ENCODE data around the gene PRSS16. TPM values are rescaled to one million over a fixed set of nuclear protein-coding genes. Genes with fewer than 3 reads are reported as not detected.

Gene PRSS16
- total RNA-seq, 1 donor: not detected

DNA sequence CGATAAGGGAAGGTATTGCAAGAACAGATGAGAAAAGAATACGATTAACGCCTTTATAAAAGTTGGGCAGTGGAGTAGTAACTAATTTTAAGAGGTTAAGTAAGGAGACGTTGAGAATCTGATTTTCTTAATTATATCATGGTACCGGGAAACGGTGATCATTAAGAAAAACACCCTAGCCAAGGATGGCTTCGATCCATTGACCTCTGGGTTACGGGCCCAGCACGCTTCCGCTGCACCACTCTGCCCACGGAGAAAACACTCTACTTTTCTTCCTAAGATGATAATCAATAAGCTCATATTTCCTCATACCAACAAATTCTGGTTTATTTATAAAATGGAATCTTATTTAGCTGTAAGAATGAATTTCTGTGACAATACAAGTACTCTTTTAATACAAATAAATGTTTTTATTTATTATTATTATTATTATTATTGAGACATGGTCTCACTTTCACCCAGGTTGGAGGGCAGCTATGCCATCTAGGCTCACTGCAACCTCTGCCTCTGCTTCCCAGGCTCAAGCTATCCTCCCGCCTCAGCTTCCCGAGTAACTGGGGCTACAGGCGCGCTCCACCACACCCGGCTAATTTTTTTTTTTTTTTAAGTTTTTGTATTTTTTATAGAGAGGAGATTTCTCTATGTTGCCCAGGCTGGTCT is 56.2 kb downstream of the PRSS16 start:
- DNase-seq (ENCODE audit: low read depth): no peak
- no peak overlapping the region for H3K4me3 ChIP-seq (ENCODE audit: low read depth, low read length)
- TF ChIP-seq, protein P1, sequence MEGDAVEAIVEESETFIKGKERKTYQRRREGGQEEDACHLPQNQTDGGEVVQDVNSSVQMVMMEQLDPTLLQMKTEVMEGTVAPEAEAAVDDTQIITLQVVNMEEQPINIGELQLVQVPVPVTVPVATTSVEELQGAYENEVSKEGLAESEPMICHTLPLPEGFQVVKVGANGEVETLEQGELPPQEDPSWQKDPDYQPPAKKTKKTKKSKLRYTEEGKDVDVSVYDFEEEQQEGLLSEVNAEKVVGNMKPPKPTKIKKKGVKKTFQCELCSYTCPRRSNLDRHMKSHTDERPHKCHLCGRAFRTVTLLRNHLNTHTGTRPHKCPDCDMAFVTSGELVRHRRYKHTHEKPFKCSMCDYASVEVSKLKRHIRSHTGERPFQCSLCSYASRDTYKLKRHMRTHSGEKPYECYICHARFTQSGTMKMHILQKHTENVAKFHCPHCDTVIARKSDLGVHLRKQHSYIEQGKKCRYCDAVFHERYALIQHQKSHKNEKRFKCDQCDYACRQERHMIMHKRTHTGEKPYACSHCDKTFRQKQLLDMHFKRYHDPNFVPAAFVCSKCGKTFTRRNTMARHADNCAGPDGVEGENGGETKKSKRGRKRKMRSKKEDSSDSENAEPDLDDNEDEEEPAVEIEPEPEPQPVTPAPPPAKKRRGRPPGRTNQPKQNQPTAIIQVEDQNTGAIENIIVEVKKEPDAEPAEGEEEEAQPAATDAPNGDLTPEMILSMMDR (IDR thresholded peaks at IDR 0.05; ENCODE audit: insufficient read depth, low read depth, low read length): no peak

Other genes starting within 250 kb of the PRSS16 start
- gene POM121L2, start 64.6 kb downstream of the PRSS16 start, total RNA-seq: not detected in 2 replicates
- gene ZNF391, start 141.1 kb downstream of the PRSS16 start, total RNA-seq: 0.32 and 0.43 TPM in 2 replicates
- gene ZNF184, start 225.4 kb downstream of the PRSS16 start, total RNA-seq: 6.9 and 7.1 TPM in 2 replicates

All from fibroblast of villous mesenchyme (primary cell).